ENCODE measurements around the gene ANO9.

DNA sequence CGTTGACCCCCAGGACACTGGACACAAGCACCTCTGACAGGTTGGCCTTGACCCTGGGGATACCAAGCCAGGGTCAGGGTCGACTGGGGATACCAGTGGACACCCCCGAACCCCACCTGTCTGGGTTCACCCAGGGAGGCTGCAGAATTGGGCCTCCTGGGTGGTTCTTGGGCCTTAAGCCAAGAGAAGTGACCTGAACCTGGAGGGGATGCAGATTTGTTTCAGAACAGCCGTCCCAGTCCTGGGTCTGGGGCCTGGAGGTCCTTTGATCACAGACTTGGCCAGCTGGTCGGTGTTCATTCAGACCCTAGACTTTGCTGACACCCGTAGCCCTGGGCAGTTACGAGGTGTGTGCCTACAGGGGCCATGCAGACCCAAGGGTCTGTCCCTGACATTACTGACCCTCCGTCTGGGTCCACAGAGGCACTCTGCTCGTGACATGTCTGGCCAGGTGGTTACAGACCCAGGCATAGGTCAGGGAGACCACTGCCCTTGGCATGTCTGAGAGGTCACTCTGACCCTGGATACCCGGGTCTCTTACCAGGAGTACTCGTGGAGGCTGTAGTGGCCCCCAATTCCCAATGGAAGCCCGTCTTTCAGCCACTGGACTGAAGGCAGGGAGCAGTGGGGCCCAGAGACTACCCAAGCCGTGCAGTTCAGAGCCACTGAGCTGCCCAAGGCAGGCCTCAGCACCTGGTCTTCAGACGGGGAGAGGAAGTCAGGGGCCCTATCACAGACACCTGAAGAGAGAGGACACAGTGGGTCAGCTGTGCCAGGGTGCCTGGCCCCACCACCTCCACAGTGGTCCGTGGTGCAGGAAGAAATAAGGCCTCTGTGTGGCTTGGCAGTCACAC lies 33.4 kb downstream of the ANO9 start:
- TF ChIP-seq CTCF (IDR thresholded peaks at IDR 0.05) = no peak
- no peak for TF ChIP-seq POLR2A (IDR thresholded peaks at IDR 0.05)
